HG03520 (cell line): ENCODE data around the gene MRPL32.

Source experiments
- ATAC-seq: cut with Tn5 transposase; IDR thresholded peaks from one replicate; pipeline ENCODE4 v1.9.1; 2021; ENCODE audit warnings: mild to moderate bottlenecking, moderate library complexity; ENCODE audit not compliant: unreplicated experiment

The MRPL32 gene

GRCh38 chr7:42964293-42964692 lies 32.1 kb downstream of the MRPL32 start:
- no peak for ATAC-seq

- no peak for ATAC-seq
Observed at GRCh38 chr7:42964849-42965805, 33.0 kb downstream of the MRPL32 start.

- ATAC-seq, result no peak
Observed at GRCh38 chr7:42967391-42967790, 35.2 kb downstream of the MRPL32 start.

GRCh38 chr7:42972699-42973500 lies 40.7 kb downstream of the MRPL32 start:
- ATAC-seq, result no peak

- no peak for ATAC-seq
Observed at GRCh38 chr7:42976371-42976770, 44.2 kb downstream of the MRPL32 start.

GRCh38 chr7:42978496-42978895 lies 46.3 kb downstream of the MRPL32 start:
- no peak for ATAC-seq

GRCh38 chr7:42980084-42980483 lies 47.9 kb downstream of the MRPL32 start:
- ATAC-seq, result no peak

- ATAC-seq, result no peak
Observed at GRCh38 chr7:42980514-42980913, 48.3 kb downstream of the MRPL32 start.

- ATAC-seq, result no peak
Observed at GRCh38 chr7:42981601-42982000, 49.4 kb downstream of the MRPL32 start.

- no peak for ATAC-seq
Observed at GRCh38 chr7:42982604-42983115, 50.5 kb downstream of the MRPL32 start.

GRCh38 chr7:42984137-42984536 lies 52.0 kb downstream of the MRPL32 start:
- ATAC-seq, result no peak

- ATAC-seq, result no peak
Observed at GRCh38 chr7:42986213-42986612, 54.0 kb downstream of the MRPL32 start.

- no peak for ATAC-seq
Observed at GRCh38 chr7:42986781-42987248, 54.6 kb downstream of the MRPL32 start.
